Left lobe of liver (tissue), 2 donors: ENCODE measurements around the gene SLAMF9. TPM values are rescaled to one million over a fixed set of nuclear protein-coding genes. Genes with fewer than 3 reads are reported as not detected.

Source experiments
- ATAC-seq: fragments of 200-7000 bp; cut with Tn5 transposase; one replicate; pipeline ENCODE4 v1.9.1; 2020; ENCODE audit warnings: mild to moderate bottlenecking, moderate library complexity
- DNase-seq: peaks from one replicate; pipeline ENCODE4 v3.0.0-alpha.2; 2020; ENCODE audit warnings: low spot score
- total RNA-seq: library from RNA; stranded (reverse); gene quantifications from one replicate; pipeline ENCODE4 v1.2.1, GENCODE V29; 2021
- donor health status: DM: no; HTN: no; CAD: no; lungs with moderate emphysema.
- donor health status: DM: no; HTN: yes; CAD: no.

SLAMF9 gene
- total RNA-seq = 0.83 TPM

- peak; percentile 13 for ATAC-seq
These were observed at the start of gene SLAMF9 for GRCh38 chr1:159953536-159954515. SLAMF9 (minus strand) TSS chr1:159954237; CDS start chr1:159954137, 100 bp downstream.

GRCh38 chr1:160001440-160001839, 47.4 kb upstream of the SLAMF9 start:
- no peak for DNase-seq
- ATAC-seq = no peak

More at GRCh38 chr1:159953536-159954515, at the start of gene SLAMF9:
- DNase-seq = no peak

- no peak for ATAC-seq
These were observed 45.2 kb upstream of the SLAMF9 start for GRCh38 chr1:159999204-159999603.

DNA sequence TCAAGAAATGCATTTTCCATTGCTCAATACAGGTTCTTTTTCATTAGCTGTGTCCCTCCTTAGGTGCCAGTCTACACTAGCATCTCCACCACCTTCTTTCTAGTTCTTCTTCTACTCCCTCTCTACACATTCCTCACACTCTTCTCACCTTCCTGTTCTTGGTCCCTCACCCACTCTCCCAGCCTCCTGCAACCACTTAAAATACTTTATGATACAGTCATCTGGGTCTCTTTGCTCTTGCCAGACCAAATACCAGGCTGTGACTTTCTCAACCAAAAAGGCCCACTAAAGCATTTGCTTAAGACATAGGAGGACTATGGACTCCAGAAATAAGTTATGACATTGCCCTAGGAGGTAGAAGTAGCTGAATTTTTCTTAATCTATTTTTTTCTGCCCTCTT, 42.6 kb upstream of the SLAMF9 start:
- no peak for ATAC-seq
- no peak for DNase-seq

More at GRCh38 chr1:159999204-159999603, 45.2 kb upstream of the SLAMF9 start:
- DNase-seq = no peak

DNA sequence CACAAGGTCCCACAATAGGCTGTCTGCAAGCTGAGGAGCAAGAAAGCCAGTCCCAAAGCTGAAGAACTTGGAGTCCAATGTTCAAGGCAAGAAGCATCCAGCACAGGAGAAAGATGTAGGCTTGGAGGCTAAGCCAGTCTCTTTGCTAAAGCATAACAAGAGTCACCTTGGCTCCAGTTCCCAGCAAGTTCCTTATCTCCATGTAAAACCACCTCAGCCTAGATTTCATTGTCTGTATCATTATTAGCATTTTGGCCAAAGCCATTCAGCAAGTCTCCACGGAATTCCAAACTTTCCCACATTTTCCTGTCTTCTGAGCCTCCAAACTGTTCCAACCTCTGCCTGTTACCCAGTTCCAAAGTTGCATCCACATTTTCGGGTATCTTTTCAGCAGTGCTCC, 40.9 kb upstream of the SLAMF9 start:
- DNase-seq = no peak
- ATAC-seq = no peak

DNA sequence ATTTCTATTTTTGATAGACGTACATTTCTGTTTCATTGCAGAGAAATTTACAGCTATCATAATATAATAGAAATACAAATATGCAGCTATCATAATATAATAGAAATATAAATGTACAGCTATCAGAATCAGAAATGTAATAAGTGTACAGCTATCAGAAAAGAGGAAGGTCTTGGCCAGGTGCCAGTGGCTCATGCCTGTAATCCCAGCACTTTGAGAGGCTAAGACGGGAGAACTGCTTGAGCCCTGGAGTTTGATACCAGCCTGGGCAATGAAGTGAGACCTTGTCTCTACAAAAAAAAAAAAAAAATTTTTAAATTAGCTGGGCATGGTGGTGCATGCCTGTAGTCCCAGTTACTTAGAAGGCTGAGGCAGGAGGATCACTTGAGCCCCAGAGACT, 39.9 kb upstream of the SLAMF9 start:
- ATAC-seq = no peak

GRCh38 chr1:159992161-159992560, 38.1 kb upstream of the SLAMF9 start:
- no peak for DNase-seq
- ATAC-seq = peak; percentile 43

More for the DNA sequence above, 39.9 kb upstream of the SLAMF9 start:
- no peak for DNase-seq

DNA sequence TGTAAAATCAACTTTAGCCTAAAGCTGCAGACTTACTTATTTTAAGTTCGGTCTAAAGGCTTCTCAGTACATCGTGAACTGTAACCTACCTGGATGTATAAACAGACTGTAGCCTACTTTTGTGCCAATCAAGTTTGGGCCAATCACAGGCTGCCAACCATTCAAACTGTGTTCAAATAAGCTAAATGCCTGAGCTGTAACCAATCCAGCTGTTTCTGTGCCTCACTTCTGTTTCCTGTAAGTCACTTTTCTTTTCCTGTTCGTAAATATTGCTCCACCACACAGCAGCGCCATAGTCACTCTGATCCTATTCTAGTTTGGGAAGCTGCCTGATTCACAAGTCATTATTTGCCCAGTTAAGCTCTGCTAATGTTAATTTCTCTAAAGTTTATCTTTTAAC, 37.5 kb upstream of the SLAMF9 start:
- ATAC-seq = peak; percentile 96

GRCh38 chr1:159990005-159990404, 36.0 kb upstream of the SLAMF9 start:
- ATAC-seq (no peak), DNase-seq (no peak)

More for the DNA sequence above, 37.5 kb upstream of the SLAMF9 start:
- DNase-seq = peak; percentile 76

- ATAC-seq = no peak
- DNase-seq = no peak
These were observed 35.5 kb upstream of the SLAMF9 start for GRCh38 chr1:159989581-159989980.

DNA sequence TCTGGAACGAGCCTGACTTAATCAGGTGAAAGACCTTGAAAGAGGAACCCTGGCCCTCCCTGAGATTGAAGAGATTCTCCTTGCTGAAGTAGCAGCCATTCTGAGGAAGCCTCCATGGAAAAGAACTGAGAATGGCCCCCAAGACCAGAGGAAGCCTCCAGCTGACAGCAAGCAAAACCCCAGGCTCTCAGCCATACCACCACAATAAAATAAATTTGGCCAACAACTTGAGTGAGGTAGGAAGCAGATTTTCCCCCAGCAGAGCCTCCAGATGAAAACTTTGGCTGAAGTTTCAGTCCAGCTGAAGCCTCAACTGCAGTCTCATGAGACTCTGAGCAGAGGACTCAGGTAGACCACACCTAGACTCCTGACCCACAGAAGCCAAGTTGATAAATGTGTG, 34.0 kb upstream of the SLAMF9 start:
- DNase-seq (no peak), ATAC-seq (no peak)

DNA sequence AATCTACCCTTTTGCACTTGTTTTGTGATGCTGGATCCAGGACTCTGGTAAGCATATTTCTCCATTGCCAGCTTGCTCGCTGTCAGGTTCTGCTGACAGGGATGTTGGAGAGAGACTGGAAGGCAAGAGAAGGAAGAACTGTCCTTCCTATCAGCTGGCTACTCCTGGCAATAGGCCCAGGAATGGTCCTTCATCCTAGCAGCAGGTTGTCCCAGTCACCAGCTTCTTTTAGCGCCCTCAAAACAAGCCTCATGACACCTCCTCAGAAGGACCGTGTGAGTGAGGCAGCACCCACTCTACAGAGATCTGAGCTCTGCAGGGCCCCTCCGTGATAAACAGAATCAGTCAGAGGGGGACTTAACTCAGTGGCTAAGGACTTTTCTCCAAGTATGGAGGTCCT, 33.1 kb upstream of the SLAMF9 start:
- ATAC-seq = no peak

GRCh38 chr1:159986531-159986930, 32.5 kb upstream of the SLAMF9 start:
- DNase-seq = no peak
- no peak for ATAC-seq

More for the DNA sequence above, 33.1 kb upstream of the SLAMF9 start:
- DNase-seq = no peak

- DNase-seq = peak; percentile 16
- ATAC-seq = no peak
These were observed 32.1 kb upstream of the SLAMF9 start for GRCh38 chr1:159986093-159986492.

DNA sequence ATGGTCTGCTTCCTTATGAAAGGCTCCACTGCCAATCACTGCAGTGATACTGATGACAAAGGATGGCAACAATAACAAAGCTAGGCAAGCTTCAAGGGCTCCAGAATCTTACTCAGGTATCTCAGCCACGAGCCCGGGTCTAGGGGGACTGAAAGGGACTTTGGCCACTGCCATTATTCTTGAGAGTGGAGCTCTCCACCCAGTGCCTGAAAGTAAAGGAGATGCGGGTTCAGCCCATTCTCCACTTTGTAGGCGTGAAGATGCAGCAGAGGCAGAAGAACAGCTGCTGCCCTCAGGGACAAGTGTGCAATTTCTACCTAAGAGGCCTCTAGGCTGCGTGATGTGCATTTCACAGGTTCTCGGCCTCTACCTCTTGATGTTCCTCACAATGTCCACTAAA, 31.4 kb upstream of the SLAMF9 start:
- no peak for ATAC-seq
- DNase-seq = no peak

DNA sequence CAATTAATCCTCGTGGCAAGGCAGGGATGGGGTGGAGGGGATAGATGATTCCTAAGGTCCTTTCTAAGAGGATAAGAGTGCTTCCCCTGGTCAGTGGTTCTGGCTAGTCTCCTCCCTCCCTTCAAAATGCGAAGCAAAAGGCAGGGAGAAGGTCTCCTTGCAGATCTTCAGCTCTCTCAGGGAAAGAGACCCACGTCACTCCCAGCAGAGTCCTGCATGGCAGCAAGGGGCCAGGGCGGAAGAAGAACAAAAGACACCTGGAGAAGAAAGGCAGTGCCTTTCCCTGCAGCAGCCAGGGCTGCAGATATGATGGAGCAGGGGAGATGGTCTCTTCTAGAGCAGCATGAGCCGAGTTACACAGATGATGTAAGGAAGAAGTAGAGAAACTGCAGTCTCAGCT, 29.6 kb upstream of the SLAMF9 start:
- no peak for DNase-seq
- no peak for ATAC-seq

DNA sequence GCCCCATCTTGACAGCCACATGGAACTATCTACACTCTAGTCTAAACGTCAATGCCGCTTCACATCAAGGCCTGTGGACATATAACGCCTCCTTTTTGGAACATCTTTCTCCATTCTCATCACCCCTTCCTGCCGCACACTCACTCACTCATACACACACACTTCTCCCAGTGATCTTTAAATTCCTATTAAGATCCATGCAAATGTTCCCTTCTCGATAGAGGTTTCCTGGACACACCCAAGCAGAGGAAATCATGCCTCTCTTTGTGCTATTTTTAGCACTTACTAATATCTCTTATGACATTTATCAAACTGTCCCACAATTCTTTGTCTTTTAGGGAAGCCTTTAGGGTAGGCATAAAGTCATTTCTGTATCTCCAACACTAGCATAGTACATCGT, 28.2 kb upstream of the SLAMF9 start:
- DNase-seq (no peak), ATAC-seq (no peak)

- DNase-seq (no peak), ATAC-seq (no peak)
These were observed 27.5 kb upstream of the SLAMF9 start for GRCh38 chr1:159981351-159982055.

DNA sequence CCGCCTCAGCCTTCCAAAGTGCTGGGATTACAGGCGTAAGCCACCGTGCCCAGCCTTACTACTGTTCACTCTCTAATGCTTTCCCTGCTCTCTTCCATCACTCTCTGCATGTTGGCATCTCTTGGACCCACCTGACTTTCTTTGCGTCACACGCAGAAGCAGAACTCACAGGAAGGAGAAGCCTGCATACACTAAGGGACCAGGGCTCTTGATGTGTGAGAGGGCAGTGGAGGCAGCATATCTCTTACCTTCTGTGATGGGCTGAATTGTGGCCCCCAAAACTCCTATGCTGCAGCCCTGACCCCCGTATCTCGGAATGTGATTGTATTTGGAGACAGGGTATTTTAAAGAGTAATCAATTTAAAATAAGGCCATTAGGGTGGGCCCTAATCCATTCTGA, 26.7 kb upstream of the SLAMF9 start:
- ATAC-seq (no peak), DNase-seq (no peak)

DNA sequence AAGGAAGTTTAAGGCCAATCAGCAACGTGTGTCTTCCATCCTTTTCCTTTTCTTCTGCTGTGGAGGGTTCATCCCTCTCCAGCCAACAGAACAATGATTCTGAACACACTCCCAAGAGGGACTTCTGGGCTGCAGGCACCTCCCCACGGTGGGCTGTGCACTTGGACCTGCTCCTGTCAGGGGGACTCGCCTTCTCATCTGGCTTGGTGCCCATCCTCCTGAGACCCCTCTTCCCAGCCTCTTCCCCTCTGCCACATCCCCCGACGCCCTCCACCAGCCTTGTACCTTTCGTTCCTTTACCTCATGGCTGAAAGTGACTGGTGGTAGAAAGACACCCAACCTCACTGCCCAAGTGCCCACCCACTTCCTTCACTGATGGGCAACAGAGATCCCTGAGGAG, 26.0 kb upstream of the SLAMF9 start:
- DNase-seq (no peak), ATAC-seq (no peak)

DNA sequence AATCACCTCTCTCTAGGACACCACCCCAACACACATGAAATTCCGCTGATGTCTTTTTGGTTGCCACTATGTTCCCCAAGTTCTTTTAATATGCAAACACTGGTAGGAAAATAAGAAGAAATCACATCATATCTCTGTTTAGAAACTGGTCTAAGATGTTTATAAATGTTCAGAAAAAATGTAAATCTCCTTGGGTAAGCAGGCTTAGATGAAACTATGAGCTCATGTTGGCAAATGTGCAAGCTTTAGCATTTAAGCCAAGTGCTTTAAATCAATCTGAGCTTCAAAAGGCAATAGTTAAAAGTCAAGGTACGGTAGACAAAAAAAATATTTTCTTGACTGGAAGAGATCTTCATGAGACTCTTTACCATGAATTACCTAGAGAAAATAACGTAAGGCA, 25.2 kb upstream of the SLAMF9 start:
- ATAC-seq (no peak), DNase-seq (no peak)

GRCh38 chr1:159978107-159978398, 24.0 kb upstream of the SLAMF9 start:
- DNase-seq = no peak
- ATAC-seq = no peak
